ENCODE results near the gene POLR3A. TPM values are rescaled to one million over a fixed set of nuclear protein-coding genes. Genes with fewer than 3 reads are reported as not detected.
"Not testable (repeated sequence)": the region's sequence is repeated elsewhere in the genome, so short reads cannot be mapped to it uniquely, and the experiment has no call there.

POLR3A gene
- total RNA-seq, 1 donor from 2014 or later, result 16.9 TPM

GRCh38 chr10:78004215-78005026, 24.9 kb downstream of the POLR3A start:
- no peaks in the 10 kb centered on the region for H3K4me1 ChIP-seq
- DNase-seq (ENCODE audit: extremely low spot score in 2 of 2), result no peak
- H3K9me3 ChIP-seq, result no peaks in the 10 kb centered on the region
- intact Hi-C loops (cut with DNase I), result no loop called here
- no peaks in the 10 kb centered on the region for H3K27me3 ChIP-seq
- TF ChIP-seq CTCF (IDR thresholded peaks at IDR 0.05) (no peak), POLR2A (IDR thresholded peaks at IDR 0.05) (no peak), POLR2AphosphoS5 (IDR thresholded peaks at IDR 0.05; ENCODE audit: insufficient read depth in 1 of 2, low read depth in 1 of 2) (no peak)
- H3K27ac ChIP-seq, result no peak overlapping the region
- H3K4me3 ChIP-seq, result no peak overlapping the region
- peaks cover 3 to 80% of the 10 kb centered on the region in 2 donors for H3K36me3 ChIP-seq

- DNase-seq (ENCODE audit: extremely low spot score in 2 of 2), result no peak
- no peak overlapping the region for H3K27ac ChIP-seq
- peaks cover 3 to 83% of the 10 kb centered on the region in 2 donors for H3K36me3 ChIP-seq
- no peaks in the 10 kb centered on the region for H3K4me1 ChIP-seq
- H3K27me3 ChIP-seq, result no peaks in the 10 kb centered on the region
- intact Hi-C loops (cut with DNase I), result no loop called here
- H3K4me3 ChIP-seq, result no peak overlapping the region
- no peaks in the 10 kb centered on the region for H3K9me3 ChIP-seq
- TF ChIP-seq POLR2A (IDR thresholded peaks at IDR 0.05) (no peak), POLR2AphosphoS5 (IDR thresholded peaks at IDR 0.05; ENCODE audit: insufficient read depth in 1 of 2, low read depth in 1 of 2) (no peak), CTCF (IDR thresholded peaks at IDR 0.05) (no peak)
Measured at GRCh38 chr10:78002541-78003288, 26.6 kb downstream of the POLR3A start.

- Histone ChIP-seq H3K4me1 (no peaks in the 10 kb centered on the region), H3K27me3 (no peaks in the 10 kb centered on the region), H3K9me3 (no peaks in the 10 kb centered on the region), H3K27ac (no peak overlapping the region), H3K36me3 (peaks cover 0 to 72% of the 10 kb centered on the region in 2 donors), H3K4me3 (no peak overlapping the region)
- DNase-seq (ENCODE audit: extremely low spot score in 2 of 2), result no peak
- intact Hi-C loops (cut with DNase I), result no loop called here
- TF ChIP-seq POLR2A (IDR thresholded peaks at IDR 0.05), result no peak
- TF ChIP-seq CTCF (IDR thresholded peaks at IDR 0.05), result no peak
- no peak for TF ChIP-seq POLR2AphosphoS5 (IDR thresholded peaks at IDR 0.05; ENCODE audit: insufficient read depth in 1 of 2, low read depth in 1 of 2)
Measured at GRCh38 chr10:78000956-78001472, 28.3 kb downstream of the POLR3A start.

GRCh38 chr10:78000206-78000605, 29.1 kb downstream of the POLR3A start:
- Histone ChIP-seq H3K27me3 (no peaks in the 10 kb centered on the region), H3K4me3 (no peak overlapping the region), H3K9me3 (no peaks in the 10 kb centered on the region), H3K36me3 (peaks cover 0 to 64% of the 10 kb centered on the region in 2 donors), H3K27ac (no peak overlapping the region), H3K4me1 (no peaks in the 10 kb centered on the region)
- no peak for DNase-seq (ENCODE audit: extremely low spot score in 2 of 2)
- TF ChIP-seq POLR2A (IDR thresholded peaks at IDR 0.05) (no peak), POLR2AphosphoS5 (IDR thresholded peaks at IDR 0.05; ENCODE audit: insufficient read depth in 1 of 2, low read depth in 1 of 2) (no peak), CTCF (IDR thresholded peaks at IDR 0.05) (no peak)
- intact Hi-C loops (cut with DNase I), result no loop called here

GRCh38 chr10:77998780-77999179, 30.5 kb downstream of the POLR3A start:
- H3K4me3 ChIP-seq; DNase-seq (ENCODE audit: extremely low spot score in 2 of 2); H3K9me3 ChIP-seq; H3K4me1 ChIP-seq; intact Hi-C loops (cut with DNase I); H3K27me3 ChIP-seq; H3K27ac ChIP-seq: not testable (repeated sequence)
- peaks cover 0 to 59% of the 10 kb centered on the region in 2 donors for H3K36me3 ChIP-seq
